HG03139 (cell line): Measurements from ENCODE around the gene UBC.

ENCODE experiments used
- ATAC-seq: cut with Tn5 transposase; IDR thresholded peaks from one replicate; pipeline ENCODE4 v1.9.1; 2021; ENCODE audit not compliant: unreplicated experiment

The UBC gene

DNA sequence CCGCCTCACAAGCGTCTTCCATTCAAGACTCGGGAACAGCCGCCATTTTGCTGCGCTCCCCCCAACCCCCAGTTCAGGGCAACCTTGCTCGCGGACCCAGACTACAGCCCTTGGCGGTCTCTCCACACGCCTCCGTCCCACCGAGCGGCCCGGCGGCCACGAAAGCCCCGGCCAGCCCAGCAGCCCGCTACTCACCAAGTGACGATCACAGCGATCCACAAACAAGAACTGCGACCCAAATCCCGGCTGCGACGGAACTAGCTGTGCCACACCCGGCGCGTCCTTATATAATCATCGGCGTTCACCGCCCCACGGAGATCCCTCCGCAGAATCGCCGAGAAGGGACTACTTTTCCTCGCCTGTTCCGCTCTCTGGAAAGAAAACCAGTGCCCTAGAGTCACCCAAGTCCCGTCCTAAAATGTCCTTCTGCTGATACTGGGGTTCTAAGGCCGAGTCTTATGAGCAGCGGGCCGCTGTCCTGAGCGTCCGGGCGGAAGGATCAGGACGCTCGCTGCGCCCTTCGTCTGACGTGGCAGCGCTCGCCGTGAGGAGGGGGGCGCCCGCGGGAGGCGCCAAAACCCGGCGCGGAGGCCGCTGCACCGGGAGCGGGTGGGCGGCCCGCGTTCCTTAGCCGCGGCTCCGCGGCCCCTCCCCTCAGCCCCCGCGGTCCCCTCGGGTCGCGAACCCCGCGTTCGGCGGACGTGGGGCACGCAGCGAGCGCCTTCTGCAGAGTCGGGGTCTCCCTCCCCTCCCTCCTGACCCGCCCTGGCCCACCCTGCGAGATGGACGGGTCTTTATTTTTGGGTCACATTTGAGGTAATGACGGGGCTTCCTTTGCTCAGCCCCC is at the start of gene UBC:
UBC (minus strand) TSS at position 259 of the 847 bp plus-strand sequence. CDS start 879 bp downstream, outside the sequence.
- ATAC-seq = peak; percentile 30

DNA sequence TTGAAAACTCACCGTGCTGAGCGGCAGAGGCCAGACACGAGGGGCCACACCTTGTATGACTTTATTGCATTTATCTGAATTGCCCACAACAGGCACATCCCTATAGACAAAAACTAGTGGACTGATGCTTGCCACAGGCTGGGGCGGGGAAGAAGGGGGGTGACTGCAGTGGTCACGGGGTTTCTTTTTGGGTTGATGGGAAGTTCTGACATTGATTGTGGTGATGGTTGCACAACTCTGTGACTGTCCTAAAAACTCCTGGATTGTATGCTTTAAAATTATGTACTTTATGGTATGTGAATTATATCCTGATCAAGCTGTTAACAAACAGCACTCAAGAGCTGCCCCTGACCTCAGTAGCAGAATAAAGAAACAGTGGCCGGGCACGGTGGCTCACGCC is 48.8 kb upstream of the UBC start:
- ATAC-seq = no peak

DNA sequence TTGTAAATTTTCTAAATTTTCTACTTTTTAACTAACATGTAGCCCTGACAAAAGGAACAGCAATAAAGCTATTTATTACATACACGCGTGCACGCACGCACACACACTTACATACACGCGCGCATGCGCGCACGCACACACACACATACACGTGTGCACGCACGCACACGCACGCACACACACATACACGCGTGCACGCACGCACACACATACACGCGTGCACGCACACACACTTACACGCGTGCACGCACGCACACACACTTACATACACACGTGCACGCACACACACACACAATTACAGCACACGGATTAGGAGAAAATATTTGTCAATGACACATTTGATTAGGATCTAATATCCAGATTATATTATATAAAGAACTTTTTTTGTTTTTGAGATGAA is 46.6 kb upstream of the UBC start:
- no peak for ATAC-seq

DNA sequence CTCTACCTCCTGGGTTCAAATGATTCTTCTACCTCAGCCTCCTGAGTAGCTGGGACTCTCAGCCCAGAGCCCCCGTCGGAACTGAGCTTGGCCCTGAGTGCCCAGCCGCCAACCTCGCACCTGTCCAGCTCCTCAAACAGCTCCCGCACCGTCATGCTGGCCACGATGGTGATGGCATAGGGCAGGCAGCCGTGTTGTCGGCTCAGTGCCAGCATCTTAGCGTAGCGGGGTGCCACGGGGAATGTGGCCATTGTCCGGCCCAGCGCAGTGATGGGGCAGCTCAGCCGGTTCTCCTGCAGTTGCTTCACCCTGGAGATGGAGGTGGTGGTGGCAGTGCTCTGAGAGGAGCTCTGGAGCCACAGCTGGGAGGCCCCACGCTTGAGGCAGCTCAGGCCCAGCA is 42.1 kb upstream of the UBC start:
- ATAC-seq = no peak

DNA sequence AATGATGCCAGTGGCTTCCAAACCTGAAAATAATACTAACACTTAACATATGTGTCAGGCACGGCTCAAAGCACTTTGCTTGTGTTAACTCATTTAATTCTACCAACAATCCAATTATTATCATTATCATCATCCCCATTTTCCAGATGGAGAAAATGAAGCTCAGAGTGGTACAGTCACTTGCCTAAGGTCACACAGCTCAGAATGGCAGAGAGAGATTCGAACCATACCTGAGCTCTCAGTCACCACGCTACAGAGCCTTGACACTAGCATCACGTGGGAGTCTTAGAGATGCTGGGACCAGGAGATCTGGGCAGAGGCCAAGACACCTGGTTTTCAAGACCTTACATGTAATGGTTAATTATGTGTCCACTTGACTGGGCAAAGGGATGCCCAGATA is 40.3 kb upstream of the UBC start:
- ATAC-seq = no peak

DNA sequence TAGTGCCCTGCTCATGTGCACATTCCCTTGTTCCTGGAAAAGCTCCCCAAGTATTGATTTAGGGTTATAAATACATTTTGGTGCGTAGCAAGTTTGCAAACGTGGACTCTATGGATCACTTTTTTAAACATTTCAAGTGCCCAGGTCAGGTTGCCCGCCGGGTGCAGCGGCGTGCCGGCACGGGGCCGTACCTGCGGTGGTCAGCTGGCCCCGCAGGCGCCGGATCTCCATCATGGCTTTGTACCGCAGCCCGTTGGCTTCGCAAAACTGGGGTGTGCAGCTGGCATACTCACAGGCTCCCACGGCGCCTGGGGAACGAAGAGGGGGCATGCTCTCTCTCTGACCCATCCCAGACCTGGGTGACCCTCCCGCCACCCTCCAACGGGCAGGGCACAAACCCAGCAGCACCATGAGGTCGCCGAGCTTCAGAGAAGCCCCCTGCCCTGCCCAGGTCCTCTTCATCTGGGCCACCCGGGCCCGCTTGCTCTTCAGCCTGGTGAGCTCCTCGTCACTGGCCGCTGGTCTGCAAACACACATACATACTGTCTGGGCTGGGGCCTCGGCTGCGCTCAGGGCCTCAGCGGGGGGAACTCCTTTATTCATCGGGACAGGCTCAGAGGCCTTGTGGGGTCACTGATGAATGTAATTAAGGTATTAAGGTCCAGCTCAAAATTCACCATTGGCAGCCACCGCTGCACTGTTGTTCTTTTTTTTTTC is 39.4 kb upstream of the UBC start:
- ATAC-seq = no peak

DNA sequence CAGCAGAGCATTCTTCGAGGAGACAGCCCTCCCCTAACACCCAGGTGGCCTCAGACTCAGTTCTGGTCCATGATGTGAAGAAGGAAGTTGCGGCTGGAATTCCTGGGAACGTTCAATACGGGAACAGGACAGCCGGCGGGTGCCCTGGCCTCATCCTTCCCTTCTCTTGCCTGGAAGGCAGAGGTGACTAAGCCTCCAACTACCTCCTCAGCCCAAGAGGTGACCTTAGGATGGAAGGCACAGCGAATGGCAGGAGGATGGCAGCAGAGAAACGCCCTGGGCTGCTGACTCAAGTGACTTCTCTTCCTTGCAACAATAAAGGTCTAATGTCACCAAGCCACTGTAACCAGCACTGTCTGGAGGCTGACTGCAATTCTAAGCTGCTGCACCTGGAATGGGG is 38.4 kb upstream of the UBC start:
- ATAC-seq = no peak

DNA sequence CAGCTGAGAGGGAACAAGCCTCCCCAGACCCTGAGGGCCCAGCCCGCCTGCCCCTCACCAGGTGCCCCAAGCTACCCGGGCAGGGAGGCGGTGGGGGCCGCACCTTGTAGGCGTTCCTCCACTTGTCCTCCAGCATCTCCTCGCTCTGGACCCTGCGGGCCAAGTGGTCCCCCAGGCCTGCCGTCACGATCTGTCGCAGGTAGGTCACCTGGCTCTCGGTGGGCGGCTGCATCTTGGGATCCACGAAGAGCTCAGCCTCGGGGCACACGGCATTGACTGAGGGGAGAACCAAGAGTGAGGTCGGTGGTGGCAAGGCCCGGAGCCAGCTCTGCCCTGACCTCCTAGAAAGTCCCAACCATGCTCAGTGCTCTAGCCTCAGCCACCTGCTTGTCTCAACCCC is 37.8 kb upstream of the UBC start:
- ATAC-seq = no peak

DNA sequence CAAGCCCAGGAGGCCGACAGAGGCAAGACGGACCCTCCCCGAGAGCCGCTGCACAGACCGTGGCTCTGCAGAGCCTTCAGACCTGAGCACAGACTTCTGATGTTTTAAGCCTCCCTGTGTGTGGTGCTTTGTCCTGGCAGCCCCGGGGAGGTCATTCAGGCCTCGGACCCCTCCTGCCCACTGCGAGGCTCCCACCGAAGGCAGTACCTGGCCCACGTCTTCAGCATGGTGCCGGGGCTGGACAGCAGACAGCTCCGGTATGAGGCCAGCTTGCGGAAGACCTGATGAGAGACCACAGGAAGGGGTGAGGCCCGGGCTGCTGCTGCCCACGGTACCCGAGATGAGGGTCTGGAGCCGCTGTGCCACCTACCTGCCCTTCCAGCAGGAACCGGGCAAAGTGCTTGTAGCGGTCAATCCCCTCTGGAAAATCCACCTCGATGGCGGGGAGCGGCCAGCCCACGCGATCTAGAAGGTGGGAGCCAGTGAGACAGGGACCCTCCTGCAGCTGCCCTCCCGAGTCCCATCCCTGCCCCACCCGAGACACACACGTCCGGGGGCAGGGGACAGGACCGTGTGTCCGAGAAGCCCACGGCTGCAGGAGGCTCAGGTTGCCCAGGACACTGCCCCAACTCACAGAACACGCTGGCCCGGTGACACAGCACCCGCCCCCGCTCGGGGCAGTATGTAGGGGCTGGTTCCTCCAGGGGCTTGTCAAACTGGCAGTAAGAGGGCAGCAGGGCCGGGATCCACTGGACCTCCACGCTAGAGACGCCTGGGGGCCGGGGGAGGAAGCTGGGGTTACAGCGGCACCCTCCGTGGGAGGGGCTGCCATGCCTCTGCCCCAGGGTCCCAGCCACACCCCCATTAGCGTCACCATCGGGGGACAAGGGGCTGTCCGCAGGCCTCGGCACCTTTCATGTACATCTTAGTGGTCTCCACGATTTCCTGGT is 35.6 kb upstream of the UBC start:
- no peak for ATAC-seq

DNA sequence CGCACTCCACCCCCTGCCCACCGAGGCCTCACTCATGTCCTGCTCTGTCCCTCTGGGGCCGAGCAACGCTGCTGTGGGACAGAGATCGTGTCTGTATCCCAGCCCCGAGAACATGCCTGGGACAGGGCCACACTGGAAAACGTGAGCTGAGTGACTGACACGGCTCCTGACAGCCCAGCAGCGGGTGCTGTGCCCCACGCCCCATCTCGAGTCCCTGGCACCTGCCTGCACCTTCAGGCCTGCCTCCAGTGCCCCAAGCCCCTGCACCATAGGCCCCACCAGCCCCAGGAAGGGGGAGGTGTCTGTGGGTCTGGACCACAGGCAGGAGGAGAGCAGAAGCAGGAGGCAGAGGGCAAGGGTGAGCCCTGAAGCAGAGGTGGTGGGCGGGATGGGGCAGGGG is 34.6 kb upstream of the UBC start:
- ATAC-seq = no peak

DNA sequence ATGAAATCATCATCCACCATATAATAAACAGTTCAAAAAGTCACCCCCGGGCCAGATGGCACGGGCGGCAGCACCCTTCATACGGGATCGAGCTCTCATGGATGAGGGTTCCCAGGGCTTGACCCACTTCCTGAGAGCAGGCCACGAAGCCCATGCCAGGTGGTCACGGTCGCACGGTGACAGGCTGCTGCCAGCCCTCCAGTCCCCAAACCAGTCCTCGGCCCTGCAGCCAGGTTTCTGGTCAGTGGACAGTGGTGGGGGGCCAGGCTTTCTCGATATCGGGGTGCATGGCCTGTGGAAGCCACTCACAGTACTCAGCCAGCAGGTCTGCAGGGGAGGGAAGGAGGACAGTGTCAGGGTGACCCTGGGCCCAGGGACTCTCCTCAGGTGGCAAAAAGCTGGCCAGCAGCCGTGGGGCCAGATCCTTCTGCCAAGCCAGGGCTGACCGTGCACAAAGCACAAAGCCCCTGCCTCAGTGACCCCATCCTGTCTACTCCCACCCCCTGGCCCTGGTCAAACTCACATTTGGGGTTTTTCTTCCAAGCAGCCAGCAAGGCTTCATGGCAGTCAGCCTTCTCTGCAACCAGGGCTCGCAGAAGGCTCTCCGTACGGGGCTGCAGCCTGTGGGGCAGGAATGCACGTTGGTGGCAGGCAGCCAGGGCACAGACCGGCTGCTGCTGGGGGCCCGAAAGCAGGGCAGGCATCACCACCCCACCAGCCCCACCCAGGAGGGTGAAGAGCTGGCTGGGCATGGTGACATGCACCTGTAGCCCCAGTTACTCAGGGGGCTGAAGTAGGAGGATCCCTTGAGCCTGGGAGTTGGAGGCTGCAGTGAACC is 33.3 kb upstream of the UBC start:
- ATAC-seq = no peak

DNA sequence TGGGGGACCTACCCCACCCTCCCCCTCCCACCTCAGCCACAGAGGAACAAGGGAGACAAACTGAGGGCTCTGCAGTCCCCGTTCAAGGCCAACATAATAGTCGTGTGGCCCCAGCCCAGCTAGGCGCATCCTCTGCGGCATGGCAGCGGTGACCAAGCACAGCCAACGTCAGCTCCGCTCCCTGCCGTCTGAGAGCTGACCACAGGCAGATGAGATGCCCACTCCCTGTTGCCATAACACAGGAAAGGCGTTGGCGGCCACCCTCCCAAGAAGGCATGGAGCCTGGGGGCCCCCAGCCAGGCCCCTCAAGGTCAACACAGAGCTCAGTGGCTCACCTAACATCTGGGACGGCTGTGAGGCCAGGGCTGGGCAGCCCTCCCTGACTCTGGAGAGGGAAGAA is 32.6 kb upstream of the UBC start:
- ATAC-seq = no peak

DNA sequence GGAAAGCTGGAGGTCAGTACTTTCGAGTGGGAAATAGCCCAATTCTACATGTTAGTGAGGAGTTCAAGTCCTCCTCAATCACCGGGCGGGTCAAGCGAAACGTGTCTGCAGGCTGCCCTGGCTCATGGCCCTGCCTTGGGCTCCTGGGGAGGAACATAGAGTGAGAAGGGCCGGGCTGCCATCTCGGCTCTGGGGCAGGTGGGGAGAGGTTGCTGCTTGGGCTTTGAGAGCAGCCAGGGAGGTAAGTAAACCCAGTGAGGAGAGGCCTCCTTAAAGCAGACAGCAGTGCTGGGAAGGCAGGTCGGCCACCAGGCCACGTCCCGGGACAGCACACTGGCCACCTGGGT is 32.0 kb upstream of the UBC start:
- no peak for ATAC-seq

DNA sequence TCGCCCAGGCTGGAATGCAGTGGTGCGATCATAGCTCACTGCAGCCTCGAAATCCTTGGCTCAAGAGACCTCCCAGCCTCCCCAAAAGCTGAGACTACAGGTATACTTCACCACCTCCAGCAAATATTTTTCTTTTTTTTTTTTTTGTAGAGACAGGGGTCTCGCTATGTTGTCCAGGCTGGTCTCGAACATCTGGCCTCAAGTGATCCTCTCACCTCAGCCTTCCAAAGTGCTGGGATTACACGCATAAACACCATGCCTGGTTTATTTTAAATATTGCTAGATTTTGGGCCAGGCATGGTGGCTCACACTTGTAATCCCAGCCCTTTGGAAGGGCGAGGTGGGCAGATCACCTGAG is 26.7 kb upstream of the UBC start:
- no peak for ATAC-seq

DNA sequence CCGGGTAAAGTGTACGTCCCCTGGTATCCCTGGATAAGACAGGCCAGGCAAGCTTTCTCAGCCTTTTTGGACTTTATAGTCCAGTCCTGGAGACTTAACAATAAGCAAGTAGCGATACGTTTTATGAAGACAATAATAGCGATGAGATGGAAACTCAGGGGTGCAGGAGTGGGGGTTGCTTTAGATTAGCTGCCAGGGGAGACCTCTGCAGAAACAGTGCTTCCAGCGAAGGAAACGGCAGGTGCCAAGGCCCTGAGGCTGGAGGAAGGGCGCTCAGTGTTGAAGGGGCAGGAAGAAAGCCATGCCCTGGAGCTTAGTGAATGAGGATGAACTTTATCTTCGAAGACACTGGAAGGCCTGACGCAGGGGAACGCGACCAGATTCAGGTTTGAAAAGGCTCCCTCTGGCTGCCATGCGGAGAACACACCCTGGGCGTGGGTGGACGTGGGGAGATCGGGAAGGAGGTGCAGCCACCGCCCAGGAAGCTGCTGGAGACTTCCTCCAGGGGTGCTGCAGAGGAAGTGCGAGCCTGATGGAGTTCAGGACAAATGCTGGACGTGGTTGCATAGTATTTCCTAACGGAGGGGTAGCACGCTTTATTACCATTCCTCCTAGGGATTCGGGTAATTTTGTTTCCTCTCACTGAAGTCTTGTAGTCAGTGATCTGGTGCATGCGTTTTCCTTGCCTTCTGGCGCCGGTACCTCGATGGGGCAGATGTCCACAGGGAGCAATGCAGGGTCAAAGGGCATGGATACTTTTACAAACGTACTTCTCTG is 26.1 kb upstream of the UBC start:
- ATAC-seq = peak; percentile 37

DNA sequence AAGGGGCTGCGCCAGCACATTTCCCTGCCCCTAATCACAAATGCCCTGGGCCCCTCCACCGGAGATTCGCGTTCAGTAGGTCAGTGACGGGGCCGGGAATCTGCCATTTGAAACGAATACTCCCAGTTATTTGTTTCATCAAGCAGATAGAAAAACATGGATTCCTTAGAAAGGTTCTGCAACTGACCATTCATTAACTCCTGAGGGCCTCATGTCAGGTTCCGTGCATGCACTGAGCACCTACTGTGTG is 25.6 kb upstream of the UBC start:
- ATAC-seq = no peak

DNA sequence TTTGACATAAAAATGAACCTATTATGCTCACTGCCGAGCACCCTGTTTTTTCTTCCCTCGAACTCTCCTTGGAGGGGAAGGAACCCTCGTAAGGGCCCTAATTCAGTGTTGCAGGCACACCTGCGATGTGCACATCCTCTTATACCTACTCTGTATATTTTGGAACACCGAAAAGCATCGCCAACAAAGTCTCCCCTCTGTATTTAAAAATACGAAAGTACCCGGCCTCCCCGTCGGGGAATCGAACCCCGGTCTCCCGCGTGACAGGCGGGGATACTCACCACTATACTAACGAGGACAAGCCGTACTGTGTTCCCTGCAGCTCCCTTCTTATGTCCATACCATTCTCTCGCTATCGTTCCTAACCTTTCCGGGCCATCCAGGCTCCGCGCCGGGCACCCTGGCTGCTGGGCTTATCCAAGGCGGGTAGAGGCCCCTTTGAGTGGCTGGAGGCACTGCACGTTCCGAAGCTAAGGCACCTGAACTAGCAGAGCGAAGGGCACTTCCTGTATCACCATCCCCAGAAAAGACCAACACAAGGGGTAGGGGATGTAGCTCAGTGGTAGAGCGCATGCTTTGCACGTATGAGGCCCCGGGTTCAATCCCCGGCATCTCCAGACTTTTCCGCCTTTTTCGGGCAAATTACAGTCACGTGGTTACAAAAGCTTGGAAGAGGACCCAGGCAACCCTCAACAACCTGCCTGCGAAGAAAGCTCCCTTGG is 25.1 kb upstream of the UBC start:
- peak; percentile 62 for ATAC-seq

DNA sequence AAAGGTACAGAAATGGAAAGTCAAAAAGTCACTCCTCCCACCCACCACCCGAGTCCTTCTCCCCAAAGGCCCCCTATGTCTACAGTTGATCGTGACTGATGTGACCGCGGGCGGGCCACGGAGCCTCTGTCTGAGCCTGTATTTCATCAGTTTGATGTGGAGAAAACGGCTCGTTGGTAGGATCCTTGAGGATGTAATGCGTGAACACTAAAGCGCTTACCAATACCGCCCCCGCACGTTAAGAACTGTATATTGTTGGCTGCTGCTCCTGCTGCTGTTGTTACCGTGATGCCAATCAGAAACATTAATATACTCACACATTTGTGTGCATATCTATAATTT is 24.6 kb upstream of the UBC start:
- ATAC-seq = peak; percentile 29

DNA sequence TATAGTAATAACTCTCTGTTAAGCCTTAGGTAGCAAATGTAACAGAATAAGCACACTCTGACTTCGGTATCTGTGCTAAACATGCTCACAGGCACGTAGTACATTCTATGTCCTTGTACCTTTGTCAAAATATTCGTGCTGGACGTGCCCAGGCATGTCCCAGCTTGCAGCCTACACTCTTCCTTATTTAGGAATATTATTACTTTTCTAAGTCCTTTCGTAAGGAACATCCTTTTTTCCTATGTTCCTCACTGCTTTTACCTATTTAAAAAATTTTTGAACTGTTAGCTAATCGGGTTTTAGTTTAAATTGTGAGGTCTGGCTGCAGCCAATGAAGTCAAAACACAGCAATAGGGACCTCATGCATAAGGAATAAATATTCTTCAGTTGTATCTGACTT is 24.1 kb upstream of the UBC start:
- no peak for ATAC-seq

DNA sequence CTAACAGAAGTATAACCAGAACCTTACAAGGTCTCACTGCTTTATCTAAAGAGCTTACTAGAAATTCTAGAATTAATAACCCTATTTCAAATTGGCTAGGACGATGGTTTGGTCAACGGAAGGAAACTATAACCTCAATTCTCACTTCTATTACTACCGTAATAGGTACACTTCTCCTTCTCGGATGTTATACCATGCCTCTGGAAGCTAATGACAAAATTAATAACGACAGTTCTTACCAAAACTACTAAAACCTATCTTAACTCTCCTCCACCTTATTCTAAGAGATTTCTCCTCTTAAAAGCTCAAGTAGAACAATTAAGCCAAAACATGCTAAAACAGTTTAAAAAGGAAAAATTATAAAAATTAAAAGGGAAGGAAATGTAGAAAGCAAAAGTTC is 23.7 kb upstream of the UBC start:
- no peak for ATAC-seq
